ENCODE measurements around the gene ANO6.

GRCh38 chr12:45355730-45356129 lies 139.8 kb downstream of the ANO6 start:
- TF ChIP-seq CTCF (IDR thresholded peaks at IDR 0.05): no peak
- no peak for TF ChIP-seq POLR2A (IDR thresholded peaks at IDR 0.05)
